ENCODE results near the gene GPC1. TPM values are rescaled to one million over a fixed set of nuclear protein-coding genes. Genes with fewer than 3 reads are reported as not detected.
"Not testable (repeated sequence)": the region's sequence is repeated elsewhere in the genome, so short reads cannot be mapped to it uniquely, and the experiment has no call there.

The GPC1 gene
- 18.1 and 49.9 TPM in 2 replicates for total RNA-seq

- no peak for DNase-seq (ENCODE audit: low read depth)
Observed at GRCh38 chr2:240435457-240435947, at the start of gene GPC1. Gene GPC1 (plus strand): TSS chr2:240435663. CDS start chr2:240435919, 256 bp downstream.

- DNase-seq (ENCODE audit: low read depth): no peak
Observed at GRCh38 chr2:240386326-240386725, 49.1 kb upstream of the GPC1 start.

- not testable (repeated sequence) for DNase-seq (ENCODE audit: low read depth)
Observed at GRCh38 chr2:240386743-240387142, 48.7 kb upstream of the GPC1 start.

GRCh38 chr2:240387325-240387668, 48.2 kb upstream of the GPC1 start:
- DNase-seq (ENCODE audit: low read depth): no peak

- peak; percentile 87 for DNase-seq (ENCODE audit: low read depth)
Observed at GRCh38 chr2:240387669-240388358, 47.6 kb upstream of the GPC1 start.

GRCh38 chr2:240388471-240389301, 46.8 kb upstream of the GPC1 start:
- DNase-seq (ENCODE audit: low read depth): no peak

- no peak for DNase-seq (ENCODE audit: low read depth)
Observed at GRCh38 chr2:240389302-240389805, 46.1 kb upstream of the GPC1 start.

GRCh38 chr2:240390091-240391073, 45.1 kb upstream of the GPC1 start:
- DNase-seq (ENCODE audit: low read depth): no peak

GRCh38 chr2:240391111-240392051, 44.1 kb upstream of the GPC1 start:
- DNase-seq (ENCODE audit: low read depth): no peak

- DNase-seq (ENCODE audit: low read depth): no peak
Observed at GRCh38 chr2:240392084-240392947, 43.1 kb upstream of the GPC1 start.

- DNase-seq (ENCODE audit: low read depth): no peak
Observed at GRCh38 chr2:240392948-240393830, 42.3 kb upstream of the GPC1 start.

- no peak for DNase-seq (ENCODE audit: low read depth)
Observed at GRCh38 chr2:240393831-240394410, 41.5 kb upstream of the GPC1 start.

GRCh38 chr2:240394549-240394948, 40.9 kb upstream of the GPC1 start:
- DNase-seq (ENCODE audit: low read depth): no peak

GRCh38 chr2:240395448-240395847, 40.0 kb upstream of the GPC1 start:
- DNase-seq (ENCODE audit: low read depth): no peak

- DNase-seq (ENCODE audit: low read depth): no peak
Observed at GRCh38 chr2:240395896-240396622, 39.4 kb upstream of the GPC1 start.

- no peak for DNase-seq (ENCODE audit: low read depth)
Observed at GRCh38 chr2:240396623-240397541, 38.6 kb upstream of the GPC1 start.
